NCI-H187 (cell line): ENCODE results near the gene ANKRD29.
"Not testable (repeated sequence)": the region's sequence is repeated elsewhere in the genome, so short reads cannot be mapped to it uniquely, and the experiment has no call there.

Experiments used
- DNase-seq, 2 experiments: peaks; one replicate each; lab custom pipeline; 2025; lab: John Stamatoyannopoulos, UW

Gene ANKRD29

DNA sequence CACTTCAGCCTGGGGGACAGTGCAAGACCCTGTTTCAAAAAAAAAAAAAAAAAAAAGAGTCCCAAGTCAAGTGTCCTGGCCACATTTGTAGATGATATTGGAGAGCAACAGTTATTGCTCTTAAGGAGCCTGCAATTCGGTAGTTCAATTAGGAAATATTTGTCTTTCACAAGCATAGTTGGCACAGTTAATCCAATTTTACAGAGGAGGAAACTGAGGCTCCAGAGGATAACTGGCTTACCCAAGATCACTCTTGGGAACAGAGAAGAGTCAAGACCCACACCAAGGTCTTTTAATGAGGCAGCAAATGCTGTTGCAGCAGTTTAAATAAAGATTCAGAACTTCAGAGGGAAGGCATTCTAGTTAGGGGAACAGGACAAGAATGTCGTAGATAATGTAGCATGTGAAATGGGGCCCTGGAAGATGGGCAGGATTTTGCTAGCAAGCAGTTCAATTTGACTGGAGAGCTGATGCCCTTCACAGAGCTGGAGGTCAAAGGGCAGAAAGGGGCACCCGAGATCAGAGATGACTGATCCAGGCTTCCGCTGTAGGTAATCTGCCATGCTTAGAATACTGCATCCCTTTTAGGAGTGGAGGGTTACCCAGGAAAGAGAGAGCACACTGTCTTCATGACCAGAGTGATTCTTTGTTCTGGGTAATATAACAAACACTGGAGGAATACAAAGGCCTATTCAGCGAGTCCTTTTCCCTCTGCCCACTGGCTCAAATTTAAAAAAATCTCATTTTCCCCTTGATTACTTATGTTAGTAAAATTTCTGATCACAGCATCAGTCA is 79.4 kb downstream of the ANKRD29 start:
- DNase-seq: no peak

- no peak for DNase-seq
Measured at GRCh38 chr18:23580677-23581367, 81.9 kb downstream of the ANKRD29 start.

DNA sequence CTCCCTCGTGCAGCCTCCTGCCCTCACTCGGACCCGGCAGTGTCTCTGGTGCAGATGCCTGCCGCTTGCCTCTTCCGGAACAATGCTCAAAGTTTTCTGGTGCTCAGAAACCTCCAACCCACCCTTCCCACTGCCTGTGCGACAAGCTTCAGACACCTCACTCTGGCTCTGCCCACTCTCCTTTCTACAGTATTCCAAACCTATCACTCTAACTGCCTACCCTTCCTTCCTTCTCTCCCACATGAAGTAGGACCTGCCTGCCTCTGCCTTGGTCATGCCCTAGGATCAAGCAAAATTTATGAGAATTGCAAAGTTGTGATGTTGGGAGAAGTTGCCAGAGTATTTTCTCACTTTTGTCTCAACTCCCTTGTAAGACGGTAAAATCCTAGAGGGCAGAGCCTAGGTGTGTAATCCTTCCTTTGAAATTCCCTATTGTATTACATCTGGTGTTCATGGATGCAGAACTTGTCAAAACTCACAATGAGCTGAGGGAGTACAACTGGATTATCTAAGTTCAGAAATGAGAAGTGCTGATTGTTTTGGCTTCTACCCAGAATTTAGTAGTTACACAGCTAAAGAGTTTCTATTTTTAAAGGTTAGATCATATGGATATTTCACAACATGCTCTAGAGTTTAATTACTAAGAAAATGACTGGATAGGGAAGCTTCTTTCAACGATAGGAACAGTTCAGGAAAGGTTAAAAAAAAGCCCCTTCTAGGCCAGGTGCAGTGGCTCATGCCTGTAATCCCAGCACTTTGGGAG is 83.6 kb downstream of the ANKRD29 start:
- no peak for DNase-seq

DNA sequence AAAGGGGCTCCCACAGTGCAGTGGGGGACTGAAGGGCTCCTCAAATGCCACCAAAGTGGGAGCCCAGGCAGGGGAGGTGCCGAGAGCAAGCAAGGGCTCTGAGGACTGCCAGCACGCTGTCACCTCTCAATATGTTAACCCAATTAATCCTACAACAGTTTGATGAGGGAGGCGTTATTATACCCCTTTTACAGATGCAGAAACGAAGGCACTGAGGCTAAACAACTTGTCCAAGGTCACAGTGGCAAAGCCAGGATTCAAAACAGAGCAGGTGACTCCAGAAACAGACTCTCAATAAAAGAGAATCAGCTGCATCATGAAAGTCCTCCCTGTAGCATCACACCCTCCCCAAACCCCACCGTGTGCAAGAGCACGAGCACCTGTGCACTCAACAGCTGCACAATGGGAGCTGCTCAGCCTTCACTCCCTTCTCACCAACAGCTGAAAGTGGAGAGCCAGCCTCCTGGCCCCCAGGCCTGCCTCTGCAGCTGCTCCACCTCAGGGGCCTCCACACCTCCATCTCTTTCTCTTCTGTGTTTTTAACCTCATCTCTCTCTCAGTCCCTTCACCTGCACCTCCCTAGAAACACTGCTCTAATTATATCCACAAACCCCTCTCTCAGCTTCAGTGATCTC is 84.5 kb downstream of the ANKRD29 start:
- no peak for DNase-seq

GRCh38 chr18:23577521-23577920 is 85.2 kb downstream of the ANKRD29 start:
- DNase-seq: not testable (repeated sequence)

GRCh38 chr18:23575309-23575651 is 87.4 kb downstream of the ANKRD29 start:
- DNase-seq: no peak

- no peak for DNase-seq
Measured at GRCh38 chr18:23574611-23575308, 88.0 kb downstream of the ANKRD29 start.

- no peak for DNase-seq
Measured at GRCh38 chr18:23573626-23574431, 88.9 kb downstream of the ANKRD29 start.

- no peak for DNase-seq
Measured at GRCh38 chr18:23573020-23573419, 89.7 kb downstream of the ANKRD29 start.

DNA sequence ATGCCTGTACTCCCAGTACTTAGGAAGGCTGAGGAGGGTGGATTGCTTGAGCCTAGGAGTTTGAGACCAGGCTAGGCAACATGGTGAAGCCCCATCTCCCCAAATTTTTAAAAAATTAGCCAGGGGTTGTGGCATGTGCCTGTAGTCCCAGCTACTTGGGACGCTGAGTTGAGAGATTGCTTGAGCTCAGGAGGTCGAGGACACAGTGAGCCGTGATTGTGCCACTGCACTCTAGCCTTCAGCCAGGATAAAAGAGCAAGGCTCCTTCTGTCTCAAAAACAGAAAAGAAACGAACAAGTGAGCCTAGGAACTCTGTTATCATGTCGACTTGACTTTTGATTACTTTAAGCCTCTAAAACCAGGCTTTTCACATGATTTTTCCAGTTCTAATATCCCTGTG is 90.1 kb downstream of the ANKRD29 start:
- no peak for DNase-seq

DNA sequence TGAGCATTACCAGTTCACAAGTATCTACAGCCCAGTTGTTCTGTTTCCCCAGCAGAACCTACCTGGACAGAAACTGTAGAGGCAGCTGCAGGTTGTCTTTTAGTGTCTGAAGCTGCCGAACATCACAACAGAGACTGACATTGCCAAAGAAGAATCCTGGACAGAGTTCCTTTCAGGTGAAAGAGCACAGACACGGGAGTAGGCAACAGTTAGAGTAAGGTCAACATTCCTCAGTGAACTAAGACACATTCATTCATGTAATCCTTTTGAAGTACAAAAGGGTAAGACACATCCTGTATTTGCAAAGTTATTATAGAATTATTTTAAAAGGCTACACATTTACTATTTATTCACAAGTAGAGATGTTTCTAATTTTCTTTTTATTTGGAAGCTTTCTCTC is 90.7 kb downstream of the ANKRD29 start:
- DNase-seq: no peak

DNA sequence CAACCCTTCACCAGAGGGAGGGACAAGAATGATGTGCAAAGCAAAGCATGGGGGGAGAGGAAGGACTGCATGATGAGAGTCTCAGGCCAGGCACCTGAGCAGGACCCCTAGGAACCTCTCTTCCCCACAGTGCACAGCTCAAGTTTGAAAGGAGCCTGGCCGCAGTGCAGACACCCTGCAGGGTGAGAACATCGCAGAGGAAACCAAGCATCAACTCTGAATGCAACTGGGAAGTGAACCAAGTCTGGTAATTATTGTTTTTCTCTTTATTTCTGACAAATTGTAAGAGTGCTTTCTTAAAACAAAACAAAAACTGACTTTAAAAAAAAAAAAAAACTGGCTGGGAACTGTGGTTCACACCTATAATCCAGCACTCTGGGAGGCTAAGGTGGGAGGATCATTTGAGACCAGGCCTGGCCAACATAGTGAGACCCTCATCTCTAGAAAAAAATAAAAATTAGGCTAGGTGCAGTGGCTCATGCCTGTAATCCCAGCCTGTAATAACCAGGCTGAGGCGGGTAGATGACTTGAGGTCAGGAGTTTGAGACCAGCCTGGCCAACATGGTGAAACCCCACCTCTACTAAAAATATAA is 91.7 kb downstream of the ANKRD29 start:
- no peak for DNase-seq

DNA sequence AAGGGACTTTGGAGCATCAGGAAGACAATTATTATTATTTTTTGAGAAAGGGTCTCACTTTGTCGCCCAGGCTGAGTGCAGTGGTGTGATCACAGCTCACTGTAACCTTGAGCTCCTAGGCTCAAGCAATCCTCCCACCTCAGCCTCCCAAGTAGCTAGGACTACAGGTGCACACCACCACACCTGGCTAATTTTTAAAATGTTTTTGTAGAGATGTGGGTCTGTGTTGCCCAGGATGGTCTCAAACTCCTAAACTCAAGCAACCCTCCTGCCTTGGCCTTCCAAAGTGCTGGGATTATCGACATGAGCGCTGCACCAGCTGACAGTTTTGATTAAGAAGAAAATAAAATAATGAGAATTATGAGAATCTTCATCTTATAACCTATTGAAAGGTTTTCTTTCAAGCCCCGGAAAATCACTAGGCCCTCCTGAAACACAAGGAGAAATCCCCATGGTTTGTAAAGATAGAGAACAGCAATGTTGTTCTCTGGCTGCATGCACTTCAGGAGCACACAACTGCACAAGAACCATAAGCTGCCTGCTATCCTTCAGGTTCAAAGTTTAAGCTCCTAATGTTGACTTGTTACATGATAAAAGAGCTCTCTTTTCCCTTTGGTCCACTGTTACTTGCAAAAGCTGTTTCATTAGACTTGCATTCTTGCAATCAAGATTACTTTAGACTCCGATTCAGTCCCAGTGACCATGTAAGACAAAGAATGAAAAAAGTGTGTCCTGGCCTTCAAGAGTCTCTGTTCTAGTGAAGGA is 93.2 kb downstream of the ANKRD29 start:
- no peak for DNase-seq

DNA sequence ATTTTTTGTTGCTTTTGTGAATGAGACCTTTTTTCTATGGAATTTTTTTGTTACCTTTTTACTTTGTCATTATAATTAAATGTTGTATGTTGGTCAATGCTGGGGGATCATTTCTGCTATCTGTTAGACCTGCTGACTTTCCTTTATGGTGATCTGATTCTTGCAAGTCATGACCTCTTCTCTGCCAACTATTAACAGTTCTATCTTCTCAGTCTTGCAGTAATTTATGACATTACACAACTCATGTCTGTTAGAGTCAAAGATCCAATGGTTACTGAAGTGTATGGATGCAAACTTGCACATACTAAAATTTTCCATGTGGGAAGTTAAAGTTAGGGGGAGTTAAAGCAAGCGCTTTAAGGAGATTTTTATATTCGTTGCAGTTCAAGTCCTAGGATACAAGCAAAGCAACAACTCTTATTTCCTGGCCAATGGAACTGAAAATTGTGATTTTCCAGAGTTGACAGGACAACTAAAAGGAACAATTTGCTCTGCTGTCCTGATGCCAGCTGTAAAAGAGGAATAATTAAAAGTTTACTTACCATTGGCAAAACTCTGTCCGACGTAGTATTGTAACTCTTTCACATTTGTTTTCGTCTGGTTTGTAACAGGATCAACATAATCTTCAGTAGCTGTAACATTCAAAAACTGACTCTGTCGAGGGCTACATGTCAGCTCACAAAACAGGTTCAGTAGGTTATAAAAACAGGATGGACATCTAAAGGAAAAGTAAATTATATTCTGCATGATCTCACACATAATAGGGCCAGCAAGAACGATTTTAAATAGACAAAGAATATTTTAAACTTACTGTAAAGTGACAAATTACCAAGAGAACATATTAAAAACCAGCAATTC is 94.2 kb downstream of the ANKRD29 start:
- DNase-seq: no peak

- no peak for DNase-seq
Measured at GRCh38 chr18:23567671-23568070, 95.0 kb downstream of the ANKRD29 start.

DNA sequence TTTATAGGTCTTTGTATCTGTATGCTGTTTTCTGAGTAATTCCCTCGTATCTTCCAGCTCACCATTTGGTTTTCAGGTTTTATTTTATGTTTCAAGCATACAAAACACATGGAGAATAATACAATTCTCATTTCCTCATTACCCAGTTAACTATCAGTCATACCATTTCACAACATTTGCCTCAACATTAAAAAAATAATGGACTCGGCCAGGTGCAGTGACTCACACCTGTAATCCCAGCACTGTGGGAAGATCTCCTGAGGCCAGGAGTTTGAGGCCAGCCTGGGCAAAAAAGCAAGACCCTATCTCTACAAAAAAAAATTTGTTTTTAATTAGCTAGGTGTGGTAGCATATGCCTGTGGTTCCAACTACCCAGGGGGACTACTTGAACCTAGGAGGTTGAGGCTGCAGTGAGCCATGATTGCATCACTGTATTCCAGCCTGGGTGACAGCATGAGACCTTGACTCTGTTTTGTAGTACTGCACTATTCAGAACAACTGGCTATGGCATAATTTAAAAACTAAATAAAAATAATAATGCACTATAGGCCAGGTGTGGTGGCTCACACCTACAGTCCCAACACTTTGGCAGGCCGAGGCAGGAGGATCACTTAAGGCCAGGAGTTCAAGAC is 96.7 kb downstream of the ANKRD29 start:
- DNase-seq: no peak

DNA sequence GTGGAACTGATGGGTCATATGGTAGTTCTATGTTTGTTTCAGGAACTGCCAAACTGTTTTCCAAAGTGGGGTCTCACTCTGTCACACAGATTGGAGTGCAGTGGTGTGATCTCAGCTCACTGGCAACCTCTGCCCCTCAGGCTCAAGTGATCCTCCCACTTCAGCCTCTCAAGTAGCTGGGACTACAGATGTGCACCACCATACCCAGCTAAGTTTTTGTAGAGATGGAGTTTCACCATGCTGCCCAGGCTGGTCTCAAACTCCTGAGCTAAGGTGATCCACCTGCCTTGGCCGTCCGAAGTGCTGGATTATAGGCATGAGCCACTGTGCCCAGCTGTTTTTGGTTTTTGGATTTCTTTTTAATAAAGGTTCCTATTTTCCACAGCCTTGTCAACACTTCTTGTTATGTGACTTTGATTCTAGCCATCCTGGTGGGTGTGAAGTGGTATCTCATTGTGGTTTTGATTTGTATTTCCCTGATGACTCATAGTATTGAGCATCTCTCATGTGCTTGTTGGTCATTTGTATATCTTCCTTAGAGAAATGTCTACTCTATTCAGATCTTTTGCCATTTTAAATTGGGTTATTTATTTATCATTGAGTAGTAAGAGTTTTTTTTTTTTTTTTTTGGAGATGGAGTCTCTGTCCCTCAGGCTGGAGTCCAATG is 99.2 kb downstream of the ANKRD29 start:
- no peak for DNase-seq

DNA sequence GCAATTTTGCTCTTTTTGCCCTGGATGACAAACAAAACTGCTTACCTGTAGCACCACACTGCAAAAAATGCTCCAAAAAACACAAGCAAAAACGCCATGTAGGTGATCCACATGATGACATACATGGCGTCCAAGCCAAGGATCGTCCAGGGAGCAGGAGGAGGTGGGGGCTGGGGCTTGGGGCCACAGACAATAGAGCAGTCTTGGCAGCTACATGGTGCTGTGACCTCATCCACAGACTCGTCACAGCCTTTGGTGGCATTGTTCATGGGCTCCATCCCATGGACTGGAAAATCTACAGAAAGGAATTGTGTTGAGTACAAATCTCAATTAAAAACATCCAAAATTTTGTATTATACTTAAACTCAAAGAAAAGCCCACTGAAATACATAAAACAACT is 102.5 kb downstream of the ANKRD29 start:
- DNase-seq: no peak
